Astrocyte (in vitro differentiated cells and primary cell): ENCODE data around the gene NAV2. TPM values are rescaled to one million over a fixed set of nuclear protein-coding genes. Genes with fewer than 3 reads are reported as not detected.
A peak's percentile ranks its signal among the peaks of the same experiment; 100 is the strongest.

Experiments
- DNase-seq: peaks from one replicate; pipeline ENCODE4 v3.0.0-alpha.2; 2010; ENCODE audit warnings: low read depth
- FAIRE-seq: peaks from 2 replicates; lab custom pipeline; 2011; peaks lifted over from hg19 to GRCh38; lab: Jason Lieb, UNC
- H2AFZ ChIP-seq: 2 replicates; pipeline ENCODE4 v1.6.0; 2012; ENCODE audit warnings: low read depth, low read length, inconsistent platforms
- H3K27ac ChIP-seq: 2 replicates; pipeline ENCODE4 v1.5.1; 2011; ENCODE audit warnings: low read depth, low read length, inconsistent platforms
- H3K27me3 ChIP-seq: 2 replicates; pipeline ENCODE4 v1.6.0; 2011; ENCODE audit warnings: low read length, inconsistent platforms; ENCODE audit not compliant: insufficient read depth
- H3K36me3 ChIP-seq: 2 replicates; pipeline ENCODE4 v1.5.1; 2011; ENCODE audit warnings: low read length, inconsistent platforms; ENCODE audit not compliant: insufficient read depth
- H3K4me1 ChIP-seq: 2 replicates; pipeline ENCODE4 v1.5.1; 2011; ENCODE audit warnings: low read length, inconsistent platforms; ENCODE audit not compliant: insufficient read depth
- H3K4me2 ChIP-seq: 2 replicates; pipeline ENCODE4 v1.6.0; 2012; ENCODE audit warnings: low read length, inconsistent platforms
- H3K4me3 ChIP-seq: 2 replicates; pipeline ENCODE4 v1.5.1; 2011; ENCODE audit warnings: low read depth, mild to moderate bottlenecking, low read length, inconsistent platforms; ENCODE audit not compliant: insufficient read depth
- H3K79me2 ChIP-seq: 2 replicates; pipeline ENCODE4 v1.6.0; 2012; ENCODE audit warnings: mild to moderate bottlenecking, low read length, inconsistent platforms; ENCODE audit not compliant: insufficient read depth
- H3K9ac ChIP-seq: 2 replicates; pipeline ENCODE4 v1.6.0; 2012; ENCODE audit warnings: mild to moderate bottlenecking, low read length, inconsistent platforms
- H3K9me3 ChIP-seq: 2 replicates; pipeline ENCODE4 v1.5.1; 2012; ENCODE audit warnings: low read depth, mild to moderate bottlenecking, low read length, inconsistent platforms; ENCODE audit not compliant: insufficient read depth
- H4K20me1 ChIP-seq: 2 replicates; pipeline ENCODE4 v1.6.0; 2012; ENCODE audit warnings: low read length, inconsistent platforms; ENCODE audit not compliant: insufficient read depth
- H3K27ac Mint-ChIP-seq: one replicate; pipeline ENCODE4 v1.8.0; 2021; ENCODE audit warnings: mild to moderate bottlenecking, mixed read lengths; ENCODE audit not compliant: unreplicated experiment
- H3K27me3 Mint-ChIP-seq: one replicate; pipeline ENCODE4 v1.8.0; 2021; ENCODE audit warnings: low read depth, mixed read lengths; ENCODE audit not compliant: unreplicated experiment
- H3K36me3 Mint-ChIP-seq: one replicate; pipeline ENCODE4 v1.8.0; 2021; ENCODE audit warnings: low read depth, mixed read lengths; ENCODE audit not compliant: unreplicated experiment
- H3K4me1 Mint-ChIP-seq: one replicate; pipeline ENCODE4 v1.8.0; 2021; ENCODE audit warnings: low read depth, mixed read lengths; ENCODE audit not compliant: unreplicated experiment
- H3K4me3 Mint-ChIP-seq: one replicate; pipeline ENCODE4 v1.8.0; 2021; ENCODE audit warnings: mild to moderate bottlenecking, moderate library complexity, mixed read lengths; ENCODE audit not compliant: unreplicated experiment
- H3K9me3 Mint-ChIP-seq: one replicate; pipeline ENCODE4 v1.8.0; 2021; ENCODE audit warnings: mild to moderate bottlenecking, mixed read lengths; ENCODE audit not compliant: unreplicated experiment
- EZH2 ChIP-seq: IDR thresholded peaks from 2 replicates; pipeline ENCODE4 v1.6.1; 2012; ENCODE audit warnings: mild to moderate bottlenecking, low read length, inconsistent platforms; ENCODE audit not compliant: insufficient read depth
- total RNA-seq: library from RNA; stranded (reverse); gene quantifications from 2 replicates; pipeline ENCODE4 v1.2.1, GENCODE V29; 2021
- TF ChIP-seq, protein P1 (sequence below): IDR thresholded peaks from 2 replicates; pipeline ENCODE4 v1.5.1; 2011; ENCODE audit warnings: low read depth, mild to moderate bottlenecking, inconsistent platforms, low read length, moderate library complexity; ENCODE audit not compliant: insufficient read depth

The NAV2 gene
- total RNA-seq, 1 donor from 2014 or later, result 20.6 TPM

DNA sequence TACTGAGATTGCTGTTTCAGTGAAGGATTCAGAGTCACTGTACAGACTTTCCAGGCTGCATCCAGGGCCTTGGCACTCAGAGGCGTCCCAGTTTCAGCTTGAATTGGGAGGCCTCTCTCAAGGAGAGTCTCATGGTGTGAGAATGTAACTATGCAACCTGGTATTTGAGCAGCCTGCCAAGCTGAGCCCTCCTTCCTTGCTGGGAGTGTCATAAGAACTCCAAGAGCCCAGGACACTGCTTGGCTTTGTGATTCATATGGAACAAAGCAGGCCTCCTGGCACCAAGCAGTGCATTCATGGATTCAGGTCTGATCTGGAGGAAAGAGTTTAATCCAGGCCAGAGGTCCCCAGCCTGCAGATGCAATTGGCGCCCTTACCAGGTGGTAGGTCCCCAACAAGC lies 276.0 kb downstream of the NAV2 start:
- H3K9ac ChIP-seq, result no peak overlapping the region
- DNase-seq, result peak; percentile 95
- Mint-ChIP-seq H3K36me3 (peaks cover 2% of the 10 kb centered on the region), H3K27ac (no peak overlapping the region), H3K9me3 (no peaks in the 10 kb centered on the region), H3K4me3 (no peak overlapping the region), H3K4me1 (peaks cover 13% of the 10 kb centered on the region), H3K27me3 (no peaks in the 10 kb centered on the region)
- no peaks in the 10 kb centered on the region for H3K4me1 ChIP-seq
- TF ChIP-seq, protein P1, sequence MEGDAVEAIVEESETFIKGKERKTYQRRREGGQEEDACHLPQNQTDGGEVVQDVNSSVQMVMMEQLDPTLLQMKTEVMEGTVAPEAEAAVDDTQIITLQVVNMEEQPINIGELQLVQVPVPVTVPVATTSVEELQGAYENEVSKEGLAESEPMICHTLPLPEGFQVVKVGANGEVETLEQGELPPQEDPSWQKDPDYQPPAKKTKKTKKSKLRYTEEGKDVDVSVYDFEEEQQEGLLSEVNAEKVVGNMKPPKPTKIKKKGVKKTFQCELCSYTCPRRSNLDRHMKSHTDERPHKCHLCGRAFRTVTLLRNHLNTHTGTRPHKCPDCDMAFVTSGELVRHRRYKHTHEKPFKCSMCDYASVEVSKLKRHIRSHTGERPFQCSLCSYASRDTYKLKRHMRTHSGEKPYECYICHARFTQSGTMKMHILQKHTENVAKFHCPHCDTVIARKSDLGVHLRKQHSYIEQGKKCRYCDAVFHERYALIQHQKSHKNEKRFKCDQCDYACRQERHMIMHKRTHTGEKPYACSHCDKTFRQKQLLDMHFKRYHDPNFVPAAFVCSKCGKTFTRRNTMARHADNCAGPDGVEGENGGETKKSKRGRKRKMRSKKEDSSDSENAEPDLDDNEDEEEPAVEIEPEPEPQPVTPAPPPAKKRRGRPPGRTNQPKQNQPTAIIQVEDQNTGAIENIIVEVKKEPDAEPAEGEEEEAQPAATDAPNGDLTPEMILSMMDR, result no peak
- no peak for TF ChIP-seq EZH2
- peak; percentile 71 for FAIRE-seq
- no peaks in the 10 kb centered on the region for H3K27me3 ChIP-seq
- no peak overlapping the region for H3K4me3 ChIP-seq
- H3K27ac ChIP-seq, result no peak overlapping the region
- H3K36me3 ChIP-seq, result no peaks in the 10 kb centered on the region
- H3K9me3 ChIP-seq, result no peaks in the 10 kb centered on the region
- no peaks in the 10 kb centered on the region for H4K20me1 ChIP-seq
- no peaks in the 10 kb centered on the region for H3K79me2 ChIP-seq
- no peak overlapping the region for H2AFZ ChIP-seq
- no peak overlapping the region for H3K4me2 ChIP-seq

DNA sequence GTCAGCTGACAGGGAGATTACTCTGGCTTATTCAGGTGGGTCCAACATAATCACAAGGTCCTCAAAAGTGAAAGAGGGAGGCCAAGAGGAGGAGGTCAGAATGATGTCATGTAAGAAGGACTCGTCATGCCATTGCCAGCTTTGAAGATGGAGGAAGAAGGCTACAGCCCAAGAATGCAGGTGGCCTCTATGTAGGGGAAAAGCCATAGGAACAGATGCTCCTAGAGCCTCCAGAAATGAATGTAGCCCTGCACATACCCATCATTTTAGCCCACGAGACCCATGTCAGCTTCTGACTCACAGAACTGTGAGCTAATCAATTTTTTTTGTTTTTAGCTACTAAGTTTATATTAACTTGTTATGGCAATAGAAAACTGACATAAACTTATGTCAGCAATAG lies 276.6 kb downstream of the NAV2 start:
- Histone ChIP-seq H3K4me1 (no peaks in the 10 kb centered on the region), H2AFZ (no peak overlapping the region), H3K9me3 (no peaks in the 10 kb centered on the region), H3K27me3 (no peaks in the 10 kb centered on the region), H4K20me1 (no peaks in the 10 kb centered on the region), H3K27ac (no peak overlapping the region), H3K79me2 (no peaks in the 10 kb centered on the region), H3K9ac (no peak overlapping the region), H3K4me2 (no peak overlapping the region), H3K36me3 (no peaks in the 10 kb centered on the region), H3K4me3 (no peak overlapping the region)
- TF ChIP-seq, protein P1, result no peak
- TF ChIP-seq EZH2, result no peak
- H3K36me3 Mint-ChIP-seq, result peaks cover 2% of the 10 kb centered on the region
- H3K27ac Mint-ChIP-seq, result no peak overlapping the region
- H3K4me3 Mint-ChIP-seq, result no peak overlapping the region
- H3K27me3 Mint-ChIP-seq, result no peaks in the 10 kb centered on the region
- DNase-seq (no peak), FAIRE-seq (no peak)
- peaks cover 13% of the 10 kb centered on the region for H3K4me1 Mint-ChIP-seq
- no peaks in the 10 kb centered on the region for H3K9me3 Mint-ChIP-seq

DNA sequence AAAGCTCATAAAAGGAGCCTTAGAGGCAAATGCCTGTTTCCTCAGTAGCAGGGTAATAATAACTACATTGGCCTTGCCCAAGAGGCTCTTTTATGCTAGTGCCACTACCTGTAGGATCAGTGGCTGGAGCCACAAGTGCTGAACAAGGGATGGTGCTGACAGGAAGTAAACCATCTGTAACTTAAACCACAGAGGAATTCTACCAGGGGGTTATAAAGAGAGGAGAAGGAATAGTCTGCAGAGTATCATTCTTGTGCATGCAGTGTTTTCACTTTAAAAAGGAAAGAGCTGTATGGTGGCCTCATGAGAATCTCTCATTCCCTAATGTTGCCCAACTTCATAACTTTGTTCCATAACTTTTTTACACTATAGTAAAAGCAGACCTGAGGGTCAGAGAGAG lies 279.5 kb downstream of the NAV2 start:
- Histone ChIP-seq H3K9ac (no peak overlapping the region), H3K9me3 (no peaks in the 10 kb centered on the region), H4K20me1 (peaks cover 7% of the 10 kb centered on the region), H3K27ac (no peak overlapping the region), H3K27me3 (no peaks in the 10 kb centered on the region), H3K36me3 (no peaks in the 10 kb centered on the region), H3K4me1 (peaks cover 7% of the 10 kb centered on the region), H3K4me2 (no peak overlapping the region), H3K79me2 (no peaks in the 10 kb centered on the region), H2AFZ (no peak overlapping the region), H3K4me3 (no peak overlapping the region)
- H3K4me3 Mint-ChIP-seq, result no peak overlapping the region
- H3K36me3 Mint-ChIP-seq, result peaks cover 2% of the 10 kb centered on the region
- H3K9me3 Mint-ChIP-seq, result no peaks in the 10 kb centered on the region
- no peak for TF ChIP-seq EZH2
- TF ChIP-seq, protein P1, result no peak
- no peak overlapping the region for H3K27ac Mint-ChIP-seq
- H3K4me1 Mint-ChIP-seq, result peaks cover 23% of the 10 kb centered on the region
- no peaks in the 10 kb centered on the region for H3K27me3 Mint-ChIP-seq
- DNase-seq (no peak), FAIRE-seq (peak; percentile 13)
